Measurements from ENCODE around the gene HCN1. TPM values are rescaled to one million over a fixed set of nuclear protein-coding genes. Genes with fewer than 3 reads are reported as not detected.
"Not testable (repeated sequence)": the region's sequence is repeated elsewhere in the genome, so short reads cannot be mapped to it uniquely, and the experiment has no call there.

Gene HCN1
- total and polyA plus RNA-seq, 12 donors: 0.05 to 0.20 (median 0.07) TPM; not detected in 3

GRCh38 chr5:45609661-45610060 is 86.5 kb downstream of the HCN1 start:
- Histone ChIP-seq H3K4me3 (no peak overlapping the region), H3K4me1 (no peaks in the 10 kb centered on the region)
- WGBS, 2 donors: 75 to 76% methylated on average over 3 of the region's 3 CpGs

GRCh38 chr5:45604092-45604491 is 92.1 kb downstream of the HCN1 start:
- peak in 1 of 9 donors; percentile 21 for TF ChIP-seq CTCF (IDR thresholded peaks at IDR 0.05)
- ATAC-seq: peak in 1 of 8 donors; percentile 47
- H3K9me3 ChIP-seq: peaks cover 0 to under 1% (median 0%) of the 10 kb centered on the region in 11 donors
- H3K27ac ChIP-seq: no peak overlapping the region
- intact Hi-C loops (cut with DNase I): no loop called here
- no peaks in the 10 kb centered on the region for H3K36me3 ChIP-seq
- H3K4me1 ChIP-seq: no peaks in the 10 kb centered on the region
- H3K27me3 ChIP-seq: no peaks in the 10 kb centered on the region
- DNase-seq: no peak
- 19 to 24% methylated on average over 2 of the region's 2 CpGs for WGBS, 2 donors
- no peak overlapping the region for H3K4me3 ChIP-seq

More at GRCh38 chr5:45609661-45610060, 86.5 kb downstream of the HCN1 start:
- Histone ChIP-seq H3K27me3 (no peaks in the 10 kb centered on the region), H3K27ac (no peak overlapping the region), H3K9me3 (peaks cover 0 to 7% (median 0%) of the 10 kb centered on the region in 11 donors), H3K36me3 (no peaks in the 10 kb centered on the region)
- intact Hi-C loops (cut with DNase I): no loop called here
- ATAC-seq (no peak), DNase-seq (no peak)
- no peak for TF ChIP-seq CTCF (IDR thresholded peaks at IDR 0.05)

DNA sequence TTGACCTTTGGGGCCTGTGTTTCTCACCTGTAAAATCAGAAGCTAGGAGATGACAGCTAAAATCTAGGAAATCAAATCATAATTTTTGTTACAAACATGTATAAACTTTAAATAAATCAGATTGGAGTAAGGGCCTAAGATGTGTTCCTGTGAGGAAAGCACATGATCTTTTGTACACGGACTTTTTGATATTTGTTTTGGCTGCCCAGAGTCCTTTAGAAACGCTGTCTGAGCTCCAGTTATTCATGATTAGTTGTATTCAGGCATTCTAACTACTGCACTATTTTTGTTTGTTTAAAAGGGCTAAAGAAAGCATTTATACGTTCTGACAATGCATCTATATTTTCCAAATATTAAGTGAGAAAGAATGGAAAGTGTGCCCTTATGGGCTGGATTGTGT is 94.8 kb downstream of the HCN1 start:
- 31 to 38% methylated on average over 3 of the region's 3 CpGs for WGBS, 2 donors
- Histone ChIP-seq H3K27ac (no peak overlapping the region), H3K4me3 (no peak overlapping the region)

GRCh38 chr5:45596320-45596719 is 99.9 kb downstream of the HCN1 start:
- ATAC-seq (no peak), DNase-seq (no peak)
- H3K27me3 ChIP-seq: no peaks in the 10 kb centered on the region
- intact Hi-C loops (cut with DNase I): no loop called here
- peaks cover 0 to 11% (median 0%) of the 10 kb centered on the region in 11 donors for H3K9me3 ChIP-seq
- no peak overlapping the region for H3K4me3 ChIP-seq
- TF ChIP-seq CTCF (IDR thresholded peaks at IDR 0.05): no peak
- H3K4me1 ChIP-seq: no peaks in the 10 kb centered on the region
- no peak overlapping the region for H3K27ac ChIP-seq
- H3K36me3 ChIP-seq: no peaks in the 10 kb centered on the region

More for the DNA sequence above, 94.8 kb downstream of the HCN1 start:
- no peaks in the 10 kb centered on the region for H3K27me3 ChIP-seq
- peaks cover 0 to 11% (median 0%) of the 10 kb centered on the region in 11 donors for H3K9me3 ChIP-seq
- no peak for DNase-seq
- no peaks in the 10 kb centered on the region for H3K4me1 ChIP-seq
- intact Hi-C loops (cut with DNase I): no loop called here
- H3K36me3 ChIP-seq: no peaks in the 10 kb centered on the region
- no peak for ATAC-seq
- no peak for TF ChIP-seq CTCF (IDR thresholded peaks at IDR 0.05)

GRCh38 chr5:45586001-45586400 is 110.2 kb downstream of the HCN1 start:
- intact Hi-C loops (cut with DNase I); DNase-seq; H3K27ac ChIP-seq; H3K36me3 ChIP-seq; H3K4me1 ChIP-seq; ATAC-seq; H3K4me3 ChIP-seq; H3K27me3 ChIP-seq: not testable (repeated sequence)
- WGBS, 2 donors: 76 to 81% methylated on average over 8 of the region's 8 CpGs
- peaks cover 0 to 31% (median 0%) of the 10 kb centered on the region in 11 donors for H3K9me3 ChIP-seq
